Amniotic epithelial cell (primary cell): ENCODE measurements around the gene COG3.

Experiments
- DNase-seq: peaks from one replicate; pipeline ENCODE4 v3.0.0-alpha.2; 2010; ENCODE audit warnings: low read depth

COG3 gene

GRCh38 chr13:45506811-45507210 lies 42.1 kb downstream of the COG3 start:
- DNase-seq = no peak

- no peak for DNase-seq
These were observed 44.0 kb downstream of the COG3 start for GRCh38 chr13:45508776-45509175.

GRCh38 chr13:45510672-45511071 lies 45.9 kb downstream of the COG3 start:
- DNase-seq = no peak

- DNase-seq = peak; percentile 74
These were observed 46.8 kb downstream of the COG3 start for GRCh38 chr13:45511310-45512097.

GRCh38 chr13:45512098-45512496 lies 47.4 kb downstream of the COG3 start:
- DNase-seq = no peak

- no peak for DNase-seq
These were observed 52.0 kb downstream of the COG3 start for GRCh38 chr13:45516757-45517156.

GRCh38 chr13:45518525-45519245 lies 53.9 kb downstream of the COG3 start:
- DNase-seq = peak; percentile 85

- no peak for DNase-seq
These were observed 54.8 kb downstream of the COG3 start for GRCh38 chr13:45519493-45519892.

- peak; percentile 38 for DNase-seq
These were observed 56.6 kb downstream of the COG3 start for GRCh38 chr13:45521297-45521696.

- DNase-seq = no peak
These were observed 57.8 kb downstream of the COG3 start for GRCh38 chr13:45522571-45522970.

- DNase-seq = peak; percentile 55
These were observed 63.1 kb downstream of the COG3 start for GRCh38 chr13:45527699-45528462.

- no peak for DNase-seq
These were observed 65.0 kb downstream of the COG3 start for GRCh38 chr13:45529758-45530157.

- no peak for DNase-seq
These were observed 69.9 kb downstream of the COG3 start for GRCh38 chr13:45534604-45535003.

- no peak for DNase-seq
These were observed 71.5 kb downstream of the COG3 start for GRCh38 chr13:45536224-45536623.

- DNase-seq = no peak
These were observed 72.8 kb downstream of the COG3 start for GRCh38 chr13:45537516-45537915.

GRCh38 chr13:45538382-45538781 lies 73.6 kb downstream of the COG3 start:
- no peak for DNase-seq

- no peak for DNase-seq
These were observed 75.5 kb downstream of the COG3 start for GRCh38 chr13:45540195-45540594.

GRCh38 chr13:45540864-45541263 lies 76.1 kb downstream of the COG3 start:
- no peak for DNase-seq

GRCh38 chr13:45541806-45542205 lies 77.1 kb downstream of the COG3 start:
- DNase-seq = no peak

GRCh38 chr13:45542391-45542790 lies 77.7 kb downstream of the COG3 start:
- DNase-seq = no peak

- no peak for DNase-seq
These were observed 78.1 kb downstream of the COG3 start for GRCh38 chr13:45542878-45543277.

- no peak for DNase-seq
These were observed 79.8 kb downstream of the COG3 start for GRCh38 chr13:45544520-45544919.
